ENCODE measurements around the gene ZNF439. TPM values are rescaled to one million over a fixed set of nuclear protein-coding genes. Genes with fewer than 3 reads are reported as not detected.
"Not testable (repeated sequence)": the region's sequence is repeated elsewhere in the genome, so short reads cannot be mapped to it uniquely, and the experiment has no call there.

The ZNF439 gene
- total RNA-seq, 1 experiment from 2014 or later: not detected

GRCh38 chr19:11832253-11832912 lies 16.1 kb upstream of the ZNF439 start:
- Mint-ChIP-seq H3K4me3 (ENCODE audit: unreplicated experiment) (no peak overlapping the region), H3K27me3 (ENCODE audit: insufficient read depth, unreplicated experiment) (no peaks in the 10 kb centered on the region), H3K9me3 (ENCODE audit: unreplicated experiment) (peaks cover 17% of the 10 kb centered on the region), H3K36me3 (ENCODE audit: insufficient read depth, unreplicated experiment) (peaks cover 25% of the 10 kb centered on the region), H3K27ac (ENCODE audit: low read depth, unreplicated experiment) (no peak overlapping the region), H3K4me1 (ENCODE audit: insufficient read depth, unreplicated experiment) (no peaks in the 10 kb centered on the region)
- DNase-seq (ENCODE audit: unreplicated experiment): no peak
- TF ChIP-seq CTCF (IDR thresholded peaks at IDR 0.05; ENCODE audit: unreplicated experiment): no peak
- intact Hi-C loops (cut with micrococcal nuclease): no loop called here
- CTCF ChIA-PET: no interaction called here
- BruUV-seq (replicated peaks): no TSS peak
- POLR2A ChIA-PET: no interaction called here

GRCh38 chr19:11833541-11833940 lies 15.0 kb upstream of the ZNF439 start:
- POLR2A ChIA-PET: interaction anchor here (0.7 kb wide), 1 partner anchor 205 kb away, joined by 3 read pairs; no protein-coding TSS in a partner anchor
- BruUV-seq (replicated peaks): no TSS peak
- no peak for DNase-seq (ENCODE audit: unreplicated experiment)
- H3K9me3 Mint-ChIP-seq (ENCODE audit: unreplicated experiment): peaks cover 19% of the 10 kb centered on the region
- H3K36me3 Mint-ChIP-seq (ENCODE audit: insufficient read depth, unreplicated experiment): peaks cover 25% of the 10 kb centered on the region
- H3K4me1 Mint-ChIP-seq (ENCODE audit: insufficient read depth, unreplicated experiment): no peaks in the 10 kb centered on the region
- CTCF ChIA-PET: interaction anchor here (0.7 to 0.9 kb wide), 2 partner anchors 76 to 273 kb away, joined by 4 read pairs; no protein-coding TSS in a partner anchor
- no peak overlapping the region for H3K27ac Mint-ChIP-seq (ENCODE audit: low read depth, unreplicated experiment)
- intact Hi-C loops (cut with micrococcal nuclease): no loop called here
- no peak overlapping the region for H3K4me3 Mint-ChIP-seq (ENCODE audit: unreplicated experiment)
- no peaks in the 10 kb centered on the region for H3K27me3 Mint-ChIP-seq (ENCODE audit: insufficient read depth, unreplicated experiment)
- TF ChIP-seq CTCF (IDR thresholded peaks at IDR 0.05; ENCODE audit: unreplicated experiment): no peak

- H3K36me3 Mint-ChIP-seq (ENCODE audit: insufficient read depth, unreplicated experiment): peaks cover 13% of the 10 kb centered on the region
- POLR2A ChIA-PET; H3K4me3 Mint-ChIP-seq (ENCODE audit: unreplicated experiment); CTCF ChIA-PET; BruUV-seq (replicated peaks); intact Hi-C loops (cut with micrococcal nuclease); H3K27me3 Mint-ChIP-seq (ENCODE audit: insufficient read depth, unreplicated experiment); DNase-seq (ENCODE audit: unreplicated experiment); H3K4me1 Mint-ChIP-seq (ENCODE audit: insufficient read depth, unreplicated experiment); H3K27ac Mint-ChIP-seq (ENCODE audit: low read depth, unreplicated experiment): not testable (repeated sequence)
- H3K9me3 Mint-ChIP-seq (ENCODE audit: unreplicated experiment): peaks cover 17% of the 10 kb centered on the region
Measured at GRCh38 chr19:11835626-11836066, 12.9 kb upstream of the ZNF439 start.

GRCh38 chr19:11843722-11844121 lies 4.8 kb upstream of the ZNF439 start:
- no TSS peak for BruUV-seq (replicated peaks)
- H3K4me3 Mint-ChIP-seq (ENCODE audit: unreplicated experiment): no peak overlapping the region

GRCh38 chr19:11847615-11848014 lies 911 bp upstream of the ZNF439 start:
- H3K4me1 Mint-ChIP-seq (ENCODE audit: insufficient read depth, unreplicated experiment); DNase-seq (ENCODE audit: unreplicated experiment); CTCF ChIA-PET; H3K36me3 Mint-ChIP-seq (ENCODE audit: insufficient read depth, unreplicated experiment); POLR2A ChIA-PET; H3K9me3 Mint-ChIP-seq (ENCODE audit: unreplicated experiment); H3K4me3 Mint-ChIP-seq (ENCODE audit: unreplicated experiment); H3K27ac Mint-ChIP-seq (ENCODE audit: low read depth, unreplicated experiment); intact Hi-C loops (cut with micrococcal nuclease); BruUV-seq (replicated peaks); H3K27me3 Mint-ChIP-seq (ENCODE audit: insufficient read depth, unreplicated experiment): not testable (repeated sequence)

More at GRCh38 chr19:11843722-11844121, 4.8 kb upstream of the ZNF439 start:
- intact Hi-C loops (cut with micrococcal nuclease): no loop called here
- no peak for TF ChIP-seq CTCF (IDR thresholded peaks at IDR 0.05; ENCODE audit: unreplicated experiment)
- Mint-ChIP-seq H3K27me3 (ENCODE audit: insufficient read depth, unreplicated experiment) (no peaks in the 10 kb centered on the region), H3K4me1 (ENCODE audit: insufficient read depth, unreplicated experiment) (no peaks in the 10 kb centered on the region), H3K9me3 (ENCODE audit: unreplicated experiment) (peaks cover 11% of the 10 kb centered on the region), H3K36me3 (ENCODE audit: insufficient read depth, unreplicated experiment) (no peaks in the 10 kb centered on the region), H3K27ac (ENCODE audit: low read depth, unreplicated experiment) (no peak overlapping the region)
- no peak for DNase-seq (ENCODE audit: unreplicated experiment)
- CTCF ChIA-PET: no interaction called here
- POLR2A ChIA-PET: no interaction called here
